DND-41 (cell line): ENCODE data around the gene YTHDF1.

Experiments used
- ATAC-seq: fragments of 200-7000 bp; cut with Tn5 transposase; 3 replicates; pipeline ENCODE4 v1.9.1; 2021; ENCODE audit warnings: low read depth; ENCODE audit not compliant: insufficient read depth
- DNase-seq: peaks from one replicate; pipeline ENCODE4 v3.0.0-alpha.2; 2020
- H2AFZ ChIP-seq: 2 replicates; pipeline ENCODE4 v1.6.0; 2012; ENCODE audit warnings: low read depth, low read length
- H3K27ac ChIP-seq: 2 replicates; pipeline ENCODE4 v1.5.1; 2012; ENCODE audit warnings: low read length, inconsistent platforms
- H3K27me3 ChIP-seq: fragments of 200-600 bp; sonication (generic); 2 replicates; pipeline ENCODE4 v1.6.0; 2012; ENCODE audit warnings: low read length, mild to moderate bottlenecking, inconsistent platforms; ENCODE audit not compliant: insufficient read depth, poor library complexity
- H3K36me3 ChIP-seq: 2 replicates; pipeline ENCODE4 v1.5.1; 2012; ENCODE audit warnings: low read length, inconsistent platforms; ENCODE audit not compliant: insufficient read depth
- H3K4me1 ChIP-seq: 2 replicates; pipeline ENCODE4 v1.5.1; 2012; ENCODE audit warnings: mild to moderate bottlenecking, low read length; ENCODE audit not compliant: insufficient read depth
- H3K4me2 ChIP-seq: 2 replicates; pipeline ENCODE4 v1.6.0; 2012; ENCODE audit warnings: mild to moderate bottlenecking, moderate library complexity, low read length, inconsistent platforms; ENCODE audit not compliant: insufficient read depth
- H3K4me3 ChIP-seq, 2 experiments: fragments of 200-600 bp in 1 of 2; shearing (Covaris generic) in 1 of 2; 2 replicates each; pipeline ENCODE4 v1.5.1; 2012 to 2016; ENCODE audit warnings: inconsistent platforms in 2 of 2, low read length in 2 of 2, mild to moderate bottlenecking in 2 of 2, low read depth in 1 of 2, moderate library complexity in 1 of 2
- H3K79me2 ChIP-seq: 2 replicates; pipeline ENCODE4 v1.6.0; 2012; ENCODE audit warnings: low read length, inconsistent platforms; ENCODE audit not compliant: insufficient read depth
- H3K9ac ChIP-seq: 2 replicates; pipeline ENCODE4 v1.6.0; 2012; ENCODE audit warnings: low read depth, mild to moderate bottlenecking, inconsistent platforms, low read length, moderate library complexity
- H3K9me3 ChIP-seq: 2 replicates; pipeline ENCODE4 v1.5.1; 2012; ENCODE audit warnings: low read length, moderate library complexity, mild to moderate bottlenecking, inconsistent platforms; ENCODE audit not compliant: insufficient read depth, severe bottlenecking
- H4K20me1 ChIP-seq: 2 replicates; pipeline ENCODE4 v1.6.0; 2012; ENCODE audit warnings: low read length; ENCODE audit not compliant: insufficient read depth
- EZH2 ChIP-seq: IDR thresholded peaks from 3 replicates; pipeline ENCODE4 v1.6.1; 2012; ENCODE audit warnings: borderline replicate concordance, low read depth, mild to moderate bottlenecking, moderate library complexity, low read length, inconsistent platforms; ENCODE audit not compliant: severe bottlenecking
- TF ChIP-seq, protein P1 (sequence below): IDR thresholded peaks from 2 replicates; pipeline ENCODE4 v1.5.1; 2012; ENCODE audit warnings: borderline replicate concordance, low read length, moderate library complexity, mild to moderate bottlenecking; ENCODE audit not compliant: poor library complexity, severe bottlenecking; ENCODE audit errors: extremely low read depth

YTHDF1 gene

DNA sequence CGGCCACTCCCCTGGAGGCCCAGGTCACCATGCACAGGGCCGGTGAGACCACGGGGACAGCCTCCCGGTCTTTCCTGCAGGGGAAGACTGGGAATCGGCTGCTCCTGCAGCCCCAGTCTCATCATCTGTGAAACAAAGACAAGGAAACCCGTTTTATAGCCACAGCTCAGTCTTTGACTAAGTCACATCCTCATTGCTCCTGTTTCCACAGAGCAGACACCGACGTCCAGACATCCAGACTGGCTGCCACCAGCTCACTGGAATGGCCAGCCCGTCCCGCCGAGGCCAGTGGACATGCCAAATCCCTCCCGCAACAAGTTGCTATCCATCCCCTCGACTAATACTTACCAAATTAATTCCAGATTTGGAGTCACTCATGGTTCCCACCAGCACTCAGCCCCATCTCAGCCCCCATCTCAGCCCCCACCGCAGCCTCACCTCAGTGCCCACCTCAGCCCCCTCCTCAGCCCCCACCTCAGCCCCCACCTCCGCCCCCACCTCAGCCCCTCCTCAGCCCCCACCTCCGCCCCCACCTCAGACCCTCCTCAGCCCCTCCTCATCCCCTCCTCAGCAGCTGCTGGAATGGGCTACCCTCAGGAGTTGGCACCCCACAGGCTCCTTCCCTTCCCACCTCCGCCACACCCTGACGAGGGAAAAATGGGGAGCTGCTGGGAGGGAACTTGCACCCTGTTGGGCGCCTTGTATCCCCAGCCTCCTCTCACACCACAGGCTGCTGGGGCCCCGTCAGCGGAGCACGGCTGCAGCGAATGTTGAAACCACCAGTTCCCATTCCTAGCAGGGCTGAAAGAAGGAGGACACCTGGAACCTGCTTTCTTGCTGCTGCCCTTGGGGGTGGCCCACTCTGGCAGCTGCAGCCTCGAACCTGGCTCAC lies 48.7 kb downstream of the YTHDF1 start:
- DNase-seq (no peak), ATAC-seq (no peak)
- no peak overlapping the region for H3K27ac ChIP-seq
- no peak overlapping the region for H2AFZ ChIP-seq
- no peak overlapping the region for H3K4me2 ChIP-seq
- no peak for TF ChIP-seq EZH2
- TF ChIP-seq, protein P1, sequence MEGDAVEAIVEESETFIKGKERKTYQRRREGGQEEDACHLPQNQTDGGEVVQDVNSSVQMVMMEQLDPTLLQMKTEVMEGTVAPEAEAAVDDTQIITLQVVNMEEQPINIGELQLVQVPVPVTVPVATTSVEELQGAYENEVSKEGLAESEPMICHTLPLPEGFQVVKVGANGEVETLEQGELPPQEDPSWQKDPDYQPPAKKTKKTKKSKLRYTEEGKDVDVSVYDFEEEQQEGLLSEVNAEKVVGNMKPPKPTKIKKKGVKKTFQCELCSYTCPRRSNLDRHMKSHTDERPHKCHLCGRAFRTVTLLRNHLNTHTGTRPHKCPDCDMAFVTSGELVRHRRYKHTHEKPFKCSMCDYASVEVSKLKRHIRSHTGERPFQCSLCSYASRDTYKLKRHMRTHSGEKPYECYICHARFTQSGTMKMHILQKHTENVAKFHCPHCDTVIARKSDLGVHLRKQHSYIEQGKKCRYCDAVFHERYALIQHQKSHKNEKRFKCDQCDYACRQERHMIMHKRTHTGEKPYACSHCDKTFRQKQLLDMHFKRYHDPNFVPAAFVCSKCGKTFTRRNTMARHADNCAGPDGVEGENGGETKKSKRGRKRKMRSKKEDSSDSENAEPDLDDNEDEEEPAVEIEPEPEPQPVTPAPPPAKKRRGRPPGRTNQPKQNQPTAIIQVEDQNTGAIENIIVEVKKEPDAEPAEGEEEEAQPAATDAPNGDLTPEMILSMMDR, result no peak
- H3K79me2 ChIP-seq, result no peaks in the 10 kb centered on the region
- H3K36me3 ChIP-seq, result no peaks in the 10 kb centered on the region
- no peak overlapping the region for H3K4me3 ChIP-seq
- no peak overlapping the region for H3K9ac ChIP-seq
- no peaks in the 10 kb centered on the region for H3K27me3 ChIP-seq
- no peaks in the 10 kb centered on the region for H3K9me3 ChIP-seq
- no peaks in the 10 kb centered on the region for H3K4me1 ChIP-seq
- peaks cover 32% of the 10 kb centered on the region for H4K20me1 ChIP-seq

DNA sequence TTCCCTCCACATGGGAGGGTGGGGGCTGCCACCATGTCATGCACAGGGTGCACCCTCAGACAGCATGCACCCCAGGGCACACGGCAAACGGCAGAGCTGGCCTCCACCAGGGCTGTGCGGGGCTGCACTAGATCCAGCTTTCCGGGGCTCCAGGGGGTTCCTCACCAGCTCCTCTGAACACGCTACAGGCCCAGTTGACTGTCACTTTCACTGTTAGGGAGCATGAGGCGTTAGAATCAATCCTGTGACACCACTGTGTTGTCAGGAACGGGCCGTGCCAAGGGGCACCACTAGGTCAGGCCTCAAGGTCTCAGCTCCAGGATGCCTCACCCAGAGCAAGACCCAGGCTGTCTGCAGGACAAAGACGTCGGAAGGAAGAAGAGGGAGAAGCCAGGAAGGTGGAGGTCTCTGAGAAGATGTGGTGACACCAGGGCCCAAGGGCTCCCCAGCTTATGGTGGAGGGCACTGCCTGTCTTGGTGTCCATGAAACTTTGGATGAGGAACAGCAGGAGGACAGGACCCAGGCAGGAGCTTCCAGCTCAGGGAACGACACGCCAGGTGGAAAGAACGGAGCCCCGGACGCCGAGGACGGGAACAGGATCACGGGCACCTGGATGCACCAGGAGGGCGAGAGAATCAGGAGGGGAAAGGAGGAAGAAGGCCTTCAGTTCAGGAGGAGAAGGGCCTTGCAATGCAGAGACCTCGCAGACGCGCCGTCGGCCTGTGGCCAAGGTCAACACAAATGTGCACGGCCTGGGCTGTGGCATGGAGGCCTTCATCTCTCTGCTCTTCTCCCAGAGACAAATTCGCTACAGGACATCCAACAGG lies 49.5 kb downstream of the YTHDF1 start:
- no peak for DNase-seq
- Histone ChIP-seq H4K20me1 (peaks cover 28% of the 10 kb centered on the region), H3K79me2 (no peaks in the 10 kb centered on the region), H3K36me3 (no peaks in the 10 kb centered on the region), H2AFZ (no peak overlapping the region), H3K9me3 (no peaks in the 10 kb centered on the region), H3K9ac (no peak overlapping the region), H3K27ac (no peak overlapping the region), H3K4me3 (no peak overlapping the region), H3K4me1 (no peaks in the 10 kb centered on the region), H3K27me3 (no peaks in the 10 kb centered on the region), H3K4me2 (no peak overlapping the region)
- TF ChIP-seq, protein P1, result no peak
- no peak for TF ChIP-seq EZH2
- no peak; the same call in 2 of the 3 replicates for ATAC-seq

DNA sequence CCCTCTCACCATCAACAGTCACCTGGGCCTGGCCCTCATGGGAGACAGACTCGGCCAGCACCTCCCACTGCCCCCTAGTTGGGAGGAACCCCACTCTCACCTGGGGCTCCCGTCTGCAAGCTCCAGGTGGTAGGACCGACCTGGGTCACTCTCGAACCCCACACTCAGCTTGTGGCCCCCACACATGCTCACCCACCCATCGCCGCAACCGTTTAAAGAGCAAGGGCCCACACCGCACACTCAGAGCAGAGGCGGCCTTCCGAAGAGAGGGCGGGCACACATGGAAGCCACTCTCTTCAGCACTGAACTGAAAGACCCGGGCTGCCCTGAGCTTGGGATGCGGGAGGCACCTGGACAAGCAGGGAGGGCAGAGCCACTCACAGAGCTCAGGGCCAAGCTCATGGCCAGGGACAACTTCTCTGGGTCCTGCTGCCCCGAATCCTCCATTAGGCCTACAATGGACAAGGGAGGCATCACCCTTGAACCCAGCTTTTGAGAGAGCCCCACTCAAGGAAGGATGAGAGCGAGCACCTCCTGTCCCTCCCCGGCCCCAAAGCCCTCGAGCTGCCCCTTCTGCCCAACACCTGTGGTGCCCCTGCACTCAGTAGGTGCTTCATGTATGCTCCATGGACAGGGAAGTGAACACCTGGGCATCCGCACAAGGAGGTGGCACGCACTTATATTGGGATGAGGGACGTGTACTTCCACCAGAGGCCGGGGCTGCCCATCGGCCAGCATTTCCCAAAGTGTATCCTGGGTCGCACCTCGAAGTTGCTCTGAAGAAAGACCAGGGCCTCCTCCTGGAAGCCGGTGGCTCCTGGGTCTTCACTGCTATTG lies 50.4 kb downstream of the YTHDF1 start:
- Histone ChIP-seq H3K9ac (no peak overlapping the region), H3K9me3 (no peaks in the 10 kb centered on the region), H3K4me2 (no peak overlapping the region), H4K20me1 (peaks cover 28% of the 10 kb centered on the region), H3K4me1 (no peaks in the 10 kb centered on the region), H3K4me3 (no peak overlapping the region), H3K27ac (no peak overlapping the region), H3K36me3 (no peaks in the 10 kb centered on the region), H2AFZ (no peak overlapping the region), H3K79me2 (no peaks in the 10 kb centered on the region), H3K27me3 (no peaks in the 10 kb centered on the region)
- TF ChIP-seq, protein P1, result no peak
- no peak for TF ChIP-seq EZH2
- no peak for DNase-seq
- ATAC-seq, result no peak
